Suprapubic skin (tissue), 4 donors: ENCODE measurements around the gene SRBD1.

ENCODE experiments used
- CTCF ChIP-seq, 2 donors: fragments of 200-600 bp in 1 of 2; fragments of 450-650 bp in 1 of 2; sonication (generic) in 1 of 2; IDR thresholded peaks; one replicate each; pipeline ENCODE4 v1.5.1; 2016 to 2019; ENCODE audit warnings: antibody characterized with exemption in 2 of 2, mild to moderate bottlenecking in 1 of 2, moderate library complexity in 1 of 2
- EP300 ChIP-seq: sonication (generic); formaldehyde crosslinking; IDR thresholded peaks from one replicate; pipeline ENCODE4 v1.6.1; 2017; ENCODE audit warnings: antibody characterized with exemption
- POLR2A ChIP-seq, 2 donors: fragments of 450-650 bp; IDR thresholded peaks; one replicate each; pipeline ENCODE4 v1.6.1; 2017; ENCODE audit warnings: antibody characterized with exemption in 2 of 2, mild to moderate bottlenecking in 2 of 2, moderate library complexity in 2 of 2
- POLR2AphosphoS5 ChIP-seq, 3 donors: sonication (generic); formaldehyde crosslinking; IDR thresholded peaks; one replicate each; pipeline ENCODE4 v1.6.1; 2017; ENCODE audit warnings: antibody characterized with exemption in 3 of 3

GRCh38 chr2:45450634-45451033 lies 160.4 kb downstream of the SRBD1 start:
- TF ChIP-seq CTCF (IDR thresholded peaks at IDR 0.05) (no peak), POLR2AphosphoS5 (IDR thresholded peaks at IDR 0.05) (no peak), POLR2A (IDR thresholded peaks at IDR 0.05) (no peak), EP300 (no peak)
